Caco-2 (cell line): ENCODE data around the gene NXPH3. TPM values are rescaled to one million over a fixed set of nuclear protein-coding genes. Genes with fewer than 3 reads are reported as not detected.
A peak's percentile ranks its signal among the peaks of the same experiment; 100 is the strongest.

ENCODE experiments used
- BruUV-seq: library from RNA; stranded (reverse); fragments of 400-500 nt; replicated peaks from 2 replicates; lab custom pipeline; 2021; lab: Mats Ljungman, UMichigan
- CTCF ChIA-PET: fragments of 300-600 bp; sonication (Branson Sonifier 250); formaldehyde crosslinking; loops from one replicate; lab custom pipeline; 2022; ENCODE audit warnings: antibody characterized with exemption; lab: Charles Lee
- POLR2A ChIA-PET: fragments of 300-600 bp; sonication (Branson Sonifier 250); formaldehyde crosslinking; loops from one replicate; lab custom pipeline; 2022; ENCODE audit warnings: antibody characterized with exemption; lab: Charles Lee
- DNase-seq, 2 experiments: peaks; one replicate each; pipeline versions ENCODE4 v3.0.0 to v3.0.0-alpha.2; 2020 to 2022
- H3K27me3 ChIP-seq: replicated peaks from 2 replicates; pipeline ENCODE4 v1.6.0; 2011; ENCODE audit warnings: low read length; ENCODE audit not compliant: control insufficient read depth, insufficient read depth
- H3K36me3 ChIP-seq: 2 replicates; pipeline ENCODE4 v1.5.1; 2011; ENCODE audit warnings: low read length; ENCODE audit not compliant: control insufficient read depth, insufficient read depth
- H3K4me1 ChIP-seq: fragments of 250-450 bp; sonication (Bioruptor Pico); 2 replicates; pipeline ENCODE4 v1.5.1; 2020; ENCODE audit warnings: mild to moderate bottlenecking
- H3K4me3 ChIP-seq: 2 replicates; pipeline ENCODE4 v1.5.1; 2011; ENCODE audit warnings: low read depth, mild to moderate bottlenecking, control low read depth, low read length
- H3K9me3 ChIP-seq: fragments of 250-450 bp; sonication (Bioruptor Pico); 2 replicates; pipeline ENCODE4 v1.5.1; 2020; ENCODE audit warnings: mild to moderate bottlenecking, moderate library complexity
- H3K27ac Mint-ChIP-seq: one replicate; pipeline ENCODE4 v1.8.0; 2022; ENCODE audit warnings: mixed read lengths; ENCODE audit not compliant: unreplicated experiment
- H3K27me3 Mint-ChIP-seq: one replicate; pipeline ENCODE4 v1.8.0; 2022; ENCODE audit warnings: mixed read lengths; ENCODE audit not compliant: insufficient read depth, unreplicated experiment
- H3K36me3 Mint-ChIP-seq: one replicate; pipeline ENCODE4 v1.8.0; 2022; ENCODE audit warnings: mild to moderate bottlenecking, mixed read lengths; ENCODE audit not compliant: insufficient read depth, unreplicated experiment
- H3K4me1 Mint-ChIP-seq: one replicate; pipeline ENCODE4 v1.8.0; 2022; ENCODE audit warnings: low read depth, mixed read lengths; ENCODE audit not compliant: unreplicated experiment
- H3K4me3 Mint-ChIP-seq: one replicate; pipeline ENCODE4 v1.8.0; 2022; ENCODE audit warnings: mild to moderate bottlenecking, moderate library complexity, mixed read lengths; ENCODE audit not compliant: unreplicated experiment
- H3K9me3 Mint-ChIP-seq: one replicate; pipeline ENCODE4 v1.8.0; 2022; ENCODE audit warnings: mixed read lengths; ENCODE audit not compliant: unreplicated experiment
- CTCF ChIP-seq, 2 experiments: fragments of 200-600 bp in 1 of 2; IDR thresholded peaks; 1 replicate in 1 of 2; 2 replicates in 1 of 2; pipeline versions ENCODE4 v1.5.1 to v1.8.0; 2011 to 2022; ENCODE audit warnings: antibody characterized with exemption in 1 of 2, control low read depth in 1 of 2, inconsistent platforms in 1 of 2, low read depth in 1 of 2, low read length in 1 of 2, mild to moderate bottlenecking in 1 of 2, moderate library complexity in 1 of 2; ENCODE audit not compliant: insufficient read depth in 1 of 2, severe bottlenecking in 1 of 2, unreplicated experiment in 1 of 2
- intact Hi-C: fragments of 100-400 bp; cut with micrococcal nuclease; formaldehyde crosslinking; loops from one replicate; pipeline ENCODE4 v1.10.0; 2022; ENCODE audit not compliant: unreplicated experiment
- total RNA-seq: library from RNA; stranded (reverse); gene quantifications from 2 replicates; pipeline ENCODE4 v1.2.3, GENCODE V29; 2022

Gene NXPH3
- total RNA-seq, 1 experiment from 2014 or later, result 2.0 TPM

GRCh38 chr17:49574323-49574781 lies 1.3 kb upstream of the NXPH3 start:
- ChIA-PET POLR2A (no interaction called here), CTCF (interaction anchor here (1.1 to 2.6 kb wide), 4 partner anchors 18 to 129 kb away, joined by 5 to 13 read pairs (median 8); no protein-coding TSS in a partner anchor)
- Mint-ChIP-seq H3K27me3 (peaks cover 22% of the 10 kb centered on the region), H3K36me3 (peaks cover 11% of the 10 kb centered on the region), H3K4me3 (peak overlapping the region; percentile 77), H3K27ac (no peak overlapping the region), H3K4me1 (peaks cover 14% of the 10 kb centered on the region), H3K9me3 (no peaks in the 10 kb centered on the region)
- Histone ChIP-seq H3K27me3 (no peaks in the 10 kb centered on the region; the same call in 1 of the 2 replicates), H3K4me1 (peaks cover 20% of the 10 kb centered on the region), H3K4me3 (no peak overlapping the region), H3K36me3 (no peaks in the 10 kb centered on the region), H3K9me3 (no peaks in the 10 kb centered on the region)
- DNase-seq, result peak in 1 of 2 experiments; percentile 42
- intact Hi-C loops, result no loop called here
- no TSS peak for BruUV-seq
- no peak for TF ChIP-seq CTCF (IDR thresholded peaks at IDR 0.05; ENCODE audit: insufficient read depth in 1 of 2, low read depth in 1 of 2, low read length in 1 of 2, severe bottlenecking in 1 of 2, unreplicated experiment in 1 of 2)

GRCh38 chr17:49574945-49575678 lies 559 bp upstream of the NXPH3 start:
- H3K4me1 Mint-ChIP-seq, result peaks cover 14% of the 10 kb centered on the region
- Histone ChIP-seq H3K4me1 (peaks cover 20% of the 10 kb centered on the region), H3K4me3 (peak overlapping the region; percentile 87), H3K27me3 (no peaks in the 10 kb centered on the region; the same call in 1 of the 2 replicates), H3K36me3 (no peaks in the 10 kb centered on the region), H3K9me3 (no peaks in the 10 kb centered on the region)
- ChIA-PET POLR2A (interaction anchor here (0.7 kb wide), 1 partner anchor 134 kb away, joined by 6 read pairs; no protein-coding TSS in a partner anchor), CTCF (interaction anchor here (0.5 to 2.6 kb wide), 14 partner anchors 18 to 277 kb away, joined by 3 to 14 read pairs (median 4); partner anchors contain the start of gene SLC35B1)
- H3K9me3 Mint-ChIP-seq, result no peaks in the 10 kb centered on the region
- peaks cover 22% of the 10 kb centered on the region for H3K27me3 Mint-ChIP-seq
- intact Hi-C loops, result loop anchor here (1.0 kb wide), 2 partner anchors 43 to 120 kb away; no protein-coding TSS in a partner anchor
- TF ChIP-seq CTCF (IDR thresholded peaks at IDR 0.05; ENCODE audit: insufficient read depth in 1 of 2, low read depth in 1 of 2, low read length in 1 of 2, severe bottlenecking in 1 of 2, unreplicated experiment in 1 of 2), result no peak
- H3K27ac Mint-ChIP-seq, result no peak overlapping the region
- peak in 1 of 2 experiments; percentile 41 for DNase-seq
- no TSS peak for BruUV-seq
- peaks cover 5% of the 10 kb centered on the region for H3K36me3 Mint-ChIP-seq
- peak overlapping the region; percentile 77 for H3K4me3 Mint-ChIP-seq
